ENCODE results near the gene CRP.
"Not testable (repeated sequence)": the region's sequence is repeated elsewhere in the genome, so short reads cannot be mapped to it uniquely, and the experiment has no call there.

Gene CRP

GRCh38 chr1:159714529-159714928, at the start of gene CRP:
TSS of gene CRP (minus strand) at chr1:159714589. CDS start at chr1:159714485, 104 bp downstream.
- no peak for DNase-seq
- intact Hi-C loops (cut with DNase I), result no loop called here

- intact Hi-C loops (cut with DNase I), result no loop called here
- no peak for DNase-seq
These were observed 49.3 kb upstream of the CRP start for GRCh38 chr1:159763686-159764085.

- intact Hi-C loops (cut with DNase I), result no loop called here
- DNase-seq, result no peak
These were observed 42.0 kb upstream of the CRP start for GRCh38 chr1:159756397-159756796.

DNA sequence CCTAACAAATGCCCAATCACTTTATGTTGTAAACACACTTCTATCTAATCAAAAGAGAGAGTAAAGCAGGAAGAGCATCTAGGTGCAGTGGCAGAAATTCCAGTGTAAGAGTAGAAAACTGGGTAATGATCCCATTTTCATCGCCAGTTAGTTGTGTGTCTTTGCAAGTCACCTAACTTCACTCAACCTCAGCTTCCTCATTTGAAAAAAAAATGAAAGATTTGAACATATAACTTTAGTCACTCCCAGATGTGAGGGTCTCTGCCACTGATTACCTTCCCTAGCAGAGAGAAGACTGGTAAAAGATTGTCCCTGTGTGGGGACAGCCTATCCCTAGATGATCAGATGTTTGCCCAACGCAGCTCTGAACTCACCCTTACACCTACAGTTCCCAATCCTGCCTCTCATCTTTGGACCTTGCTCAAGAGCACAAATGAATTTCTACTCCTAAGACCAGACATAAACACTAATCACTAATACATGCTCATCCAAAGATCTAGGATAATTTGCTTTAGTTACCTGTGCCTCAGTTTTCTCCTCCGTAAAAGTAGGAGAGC, 41.1 kb upstream of the CRP start:
- DNase-seq, result no peak
- intact Hi-C loops (cut with DNase I), result no loop called here

DNA sequence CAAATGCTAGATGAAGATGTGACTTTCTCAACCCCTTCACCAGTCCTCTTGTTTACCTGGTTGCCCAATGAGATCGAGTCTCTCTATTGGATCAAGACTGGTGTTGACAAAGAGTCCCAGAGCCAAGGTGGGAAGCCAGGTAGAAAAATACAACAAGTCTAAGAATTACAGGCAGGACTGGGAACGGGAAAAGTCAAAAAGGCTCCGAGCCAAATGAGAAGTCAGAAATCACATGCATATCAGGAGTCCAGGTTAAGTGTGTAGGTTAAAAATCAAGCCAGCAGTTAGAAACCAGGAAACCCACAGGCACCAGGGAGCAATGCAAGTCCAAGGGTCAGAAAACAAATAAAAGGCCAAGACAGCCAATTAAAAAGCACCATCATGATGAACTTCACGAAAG, 39.0 kb upstream of the CRP start:
- intact Hi-C loops (cut with DNase I), result no loop called here
- no peak for DNase-seq

GRCh38 chr1:159752135-159752580, 37.8 kb upstream of the CRP start:
- no peak for DNase-seq
- intact Hi-C loops (cut with DNase I), result no loop called here

GRCh38 chr1:159751031-159751430, 36.6 kb upstream of the CRP start:
- intact Hi-C loops (cut with DNase I), result no loop called here
- DNase-seq, result no peak

GRCh38 chr1:159750621-159751020, 36.2 kb upstream of the CRP start:
- DNase-seq, result no peak
- intact Hi-C loops (cut with DNase I), result no loop called here

GRCh38 chr1:159749630-159750029, 35.2 kb upstream of the CRP start:
- intact Hi-C loops (cut with DNase I), result no loop called here

GRCh38 chr1:159748370-159748769, 34.0 kb upstream of the CRP start:
- no peak for DNase-seq
- intact Hi-C loops (cut with DNase I), result no loop called here

More at GRCh38 chr1:159749630-159750029, 35.2 kb upstream of the CRP start:
- DNase-seq, result no peak

GRCh38 chr1:159746666-159747065, 32.3 kb upstream of the CRP start:
- intact Hi-C loops (cut with DNase I), result no loop called here
- no peak for DNase-seq

- DNase-seq, result no peak
- intact Hi-C loops (cut with DNase I), result no loop called here
These were observed 29.4 kb upstream of the CRP start for GRCh38 chr1:159743651-159744410.

DNA sequence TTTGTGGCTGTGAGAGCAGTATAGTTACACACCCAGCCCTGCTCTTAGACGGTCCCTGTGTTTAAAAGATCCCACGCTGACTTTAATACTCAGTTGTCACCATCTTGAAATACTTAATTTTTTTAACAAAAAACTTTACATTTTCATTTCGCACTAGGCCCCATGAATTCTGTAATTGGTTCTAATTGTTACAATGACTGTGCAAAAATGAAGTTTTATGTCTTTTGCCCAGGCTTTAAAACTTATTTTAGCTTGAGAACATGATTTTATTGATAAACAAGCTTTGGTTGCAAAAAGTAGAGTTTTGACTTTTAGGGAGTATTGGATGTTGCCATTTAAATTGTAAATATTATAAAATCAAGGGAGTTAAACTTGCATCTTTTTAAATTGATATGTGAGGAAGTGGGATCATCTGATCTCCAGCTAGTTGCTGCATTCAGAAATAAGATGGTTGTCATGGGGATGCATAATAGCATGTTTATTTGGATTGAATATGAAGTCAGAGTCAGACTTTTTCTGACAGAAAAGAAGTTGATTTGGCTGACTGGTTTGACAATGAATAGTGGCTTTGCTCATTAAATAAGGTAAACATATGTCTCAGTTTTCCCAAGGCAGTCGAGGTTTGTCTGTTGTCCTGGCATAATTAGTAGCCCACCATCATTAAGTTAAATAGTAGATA, 23.0 kb upstream of the CRP start:
- intact Hi-C loops (cut with DNase I), result no loop called here
- DNase-seq, result no peak

DNA sequence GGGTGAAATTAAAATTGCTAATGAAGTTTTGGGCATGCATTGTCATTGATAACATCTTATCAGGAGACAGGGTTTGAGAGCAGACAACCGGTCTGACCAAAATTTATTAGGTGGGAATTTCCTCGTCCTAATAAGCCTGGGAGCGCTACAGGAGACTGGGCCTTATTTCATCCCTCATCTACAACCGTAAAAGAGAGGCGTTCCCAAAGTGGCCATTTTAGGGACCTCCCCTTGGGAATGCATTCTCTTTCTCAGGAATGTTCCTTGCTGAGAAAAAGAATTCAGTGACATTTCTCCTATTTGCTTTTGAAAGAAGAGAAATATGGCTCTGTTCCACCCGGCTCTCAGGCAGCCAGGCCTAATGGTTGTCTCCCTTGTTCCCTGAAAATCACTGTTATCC, 8.8 kb upstream of the CRP start:
- intact Hi-C loops (cut with DNase I); DNase-seq: not testable (repeated sequence)

DNA sequence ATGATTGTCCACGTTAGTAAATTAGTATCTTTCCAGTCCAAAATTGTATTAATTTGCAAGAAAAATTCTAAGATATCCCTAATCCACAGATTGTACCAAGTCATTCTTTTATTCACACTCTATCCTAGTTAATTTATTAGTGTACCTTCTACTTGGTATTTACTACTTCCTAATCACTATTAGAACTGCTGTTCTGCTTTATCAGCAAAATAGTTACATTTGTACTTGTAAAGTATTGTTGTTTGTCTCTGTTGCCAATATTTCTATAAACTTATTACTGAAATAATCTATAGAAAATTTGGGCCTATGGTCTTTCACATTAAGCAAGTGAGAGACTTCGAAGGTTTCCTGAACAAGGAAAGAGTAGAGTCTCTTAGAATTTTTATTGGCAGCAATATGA, 5.6 kb upstream of the CRP start:
- DNase-seq, result no peak
- intact Hi-C loops (cut with DNase I), result no loop called here

GRCh38 chr1:159715855-159716254, 1.5 kb upstream of the CRP start:
- DNase-seq, result no peak
- intact Hi-C loops (cut with DNase I), result no loop called here

DNA sequence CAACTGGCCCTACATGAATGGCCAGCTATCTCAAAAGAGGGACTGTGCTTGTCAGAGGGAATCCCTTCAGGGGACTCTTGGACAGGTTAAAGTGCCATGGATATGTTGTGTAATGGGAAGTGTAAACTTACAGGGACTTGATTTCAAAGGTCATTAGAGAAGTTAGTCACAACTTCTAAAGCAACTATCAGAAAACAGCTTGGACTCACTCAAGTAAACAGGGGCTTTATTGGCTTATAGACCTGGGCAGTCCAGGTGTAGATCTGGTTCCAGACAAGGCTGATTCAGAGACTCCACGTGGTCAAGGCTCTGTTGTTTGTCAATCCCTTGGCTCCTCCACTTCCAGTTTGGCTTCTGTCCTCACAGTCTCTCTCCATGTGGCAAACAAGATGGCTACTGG, 2.3 kb downstream of the CRP start:
- intact Hi-C loops (cut with DNase I), result no loop called here
- DNase-seq, result no peak

DNA sequence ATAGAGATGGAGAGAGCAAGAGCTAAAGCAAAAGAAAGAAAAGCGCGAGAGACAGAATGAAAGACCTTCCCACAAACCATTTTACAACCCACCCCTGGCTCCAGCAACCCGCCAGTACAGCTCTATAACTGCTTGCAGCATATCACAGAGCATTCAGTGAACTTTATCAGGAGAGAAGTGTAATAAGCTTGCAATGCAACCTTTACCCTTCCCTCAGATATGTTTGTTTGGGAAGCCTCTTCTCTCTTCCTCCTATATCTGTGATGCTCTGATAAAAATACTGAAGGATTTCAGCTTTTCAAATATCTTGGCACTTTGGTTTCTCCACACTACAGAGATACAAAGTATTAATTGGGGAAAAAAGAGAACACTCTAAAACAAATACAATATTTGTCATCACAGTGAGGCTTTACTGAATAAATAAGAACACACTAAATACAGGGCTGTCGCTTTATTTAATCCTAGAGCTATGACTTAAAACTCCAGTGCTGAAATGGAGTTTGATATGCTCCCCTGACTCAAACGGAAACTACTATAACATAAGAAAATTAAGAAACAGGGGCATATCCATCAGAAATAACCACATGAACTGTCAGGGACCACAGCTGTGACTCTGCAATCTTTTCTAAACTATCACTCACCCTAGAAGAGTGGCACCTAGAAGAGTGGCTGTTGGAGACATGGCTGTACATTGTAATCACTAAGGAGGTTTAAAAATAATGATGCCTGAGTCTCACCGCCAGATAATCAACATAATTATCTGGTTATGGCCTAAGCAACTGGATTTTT, 6.7 kb downstream of the CRP start:
- DNase-seq, result no peak
- intact Hi-C loops (cut with DNase I), result no loop called here

GRCh38 chr1:159705904-159706256, 8.5 kb downstream of the CRP start:
- no peak for DNase-seq
- intact Hi-C loops (cut with DNase I), result no loop called here

DNA sequence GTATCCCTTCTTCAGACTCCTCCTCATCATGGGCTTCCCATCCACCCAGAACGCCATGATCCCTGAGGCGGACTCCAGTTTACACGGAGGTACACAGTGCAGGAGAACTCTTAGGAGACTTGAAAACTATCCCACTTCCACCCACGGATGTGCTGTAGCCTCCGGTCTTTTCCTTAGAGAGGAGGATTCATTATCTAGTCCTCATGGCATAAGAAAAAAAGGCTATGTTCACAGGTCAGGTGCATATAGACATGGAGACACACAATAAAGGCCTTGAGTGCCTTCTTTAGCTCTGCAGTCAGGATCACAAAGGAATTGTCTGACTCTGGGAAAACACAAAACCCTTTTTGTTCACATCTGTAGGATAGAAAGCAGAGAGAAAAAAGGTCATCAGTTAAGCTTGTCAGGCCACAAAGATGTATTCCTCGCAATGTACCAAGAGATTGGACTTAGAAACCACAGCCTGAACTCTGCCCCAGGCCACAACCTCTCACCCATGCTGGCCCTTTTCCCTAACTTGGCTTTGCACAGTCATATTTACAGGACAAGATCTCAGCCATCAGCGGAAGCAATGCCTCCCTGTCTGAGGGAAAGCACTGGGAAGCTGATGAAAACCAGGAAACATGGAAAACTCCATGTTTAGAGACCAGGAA, 9.0 kb downstream of the CRP start:
- peak in 1 of 10 donors; percentile 53 for DNase-seq

DNA sequence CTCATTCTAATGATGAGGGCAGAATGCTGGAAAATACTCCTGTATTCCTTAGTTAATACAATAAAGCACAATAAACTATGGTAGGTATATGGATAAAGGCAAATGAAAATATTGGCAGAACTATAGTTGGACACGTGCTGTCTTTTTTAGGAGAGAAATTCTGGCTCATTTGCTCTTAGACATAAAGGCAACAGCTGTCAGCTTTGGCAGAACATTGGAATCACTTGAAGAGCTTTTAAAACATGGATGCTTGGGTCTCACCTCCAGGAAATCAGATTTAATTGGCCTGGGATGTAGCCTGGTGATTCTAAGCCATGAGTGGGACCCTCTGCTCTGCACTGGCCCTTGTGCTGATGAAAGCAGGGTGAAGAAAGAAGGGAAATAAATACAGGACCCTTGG, 9.9 kb downstream of the CRP start:
- no peak for DNase-seq
- intact Hi-C loops (cut with DNase I), result no loop called here

More for the DNA sequence above, 9.0 kb downstream of the CRP start:
- intact Hi-C loops (cut with DNase I), result no loop called here

Measured in posterior cingulate gyrus (tissue), 11 donors.